A549 (cell line): ENCODE measurements around the gene LIMK2. TPM values are rescaled to one million over a fixed set of nuclear protein-coding genes. Genes with fewer than 3 reads are reported as not detected.

Experiments used
- ATAC-seq, 2 experiments: fragments of 200-7000 bp in 1 of 2; fragments of >200 bp in 1 of 2; cut with Nextera tagmentation in 1 of 2; cut with Tn5 transposase in 1 of 2; 3 replicates each; pipeline versions ENCODE4 v1.8.0 to v1.9.1; 2018 to 2020; ENCODE audit warnings: mild to moderate bottlenecking in 1 of 2, moderate library complexity in 1 of 2
- CTCF ChIA-PET: fragments of 300-600 bp; sonication (Branson Sonifier 250); formaldehyde crosslinking; extraction: SDS; loops from one replicate; lab custom pipeline; 2021; ENCODE audit warnings: antibody characterized with exemption, inconsistent platforms; lab: Yijun Ruan, JAX
- POLR2A ChIA-PET: fragments of 350-600 bp; formaldehyde crosslinking; extraction: SDS; loops from one replicate; lab custom pipeline; 2021; ENCODE audit warnings: antibody characterized with exemption, inconsistent platforms; lab: Yijun Ruan, JAX
- DNase-seq, 2 experiments: peaks; one replicate each; pipeline versions ENCODE4 v3.0.0 to v3.0.0-alpha.2; 2011 to 2016; ENCODE audit warnings: low read depth in 1 of 2, low spot score in 1 of 2
- FAIRE-seq: peaks from 2 replicates; lab custom pipeline; 2011; peaks lifted over from hg19 to GRCh38; lab: Jason Lieb, UNC
- H3K27ac ChIP-seq, 2 experiments: fragments of >200 bp; sonication (Bioruptor Twin); formaldehyde crosslinking; 3 replicates each; pipeline ENCODE4 v1.5.1; 2016 to 2017
- H3K4me1 ChIP-seq: fragments of >200 bp; sonication (Bioruptor Twin); formaldehyde crosslinking; 3 replicates; pipeline ENCODE4 v1.6.1; 2016
- H3K4me2 ChIP-seq: fragments of >200 bp; sonication (Bioruptor Twin); formaldehyde crosslinking; 3 replicates; pipeline ENCODE4 v1.6.1; 2016
- H3K4me3 ChIP-seq: fragments of >200 bp; sonication (Bioruptor Twin); formaldehyde crosslinking; 3 replicates; pipeline ENCODE4 v1.5.1; 2016
- H3K9me3 ChIP-seq: fragments of >200 bp; sonication (Bioruptor Twin); formaldehyde crosslinking; 3 replicates; pipeline ENCODE4 v1.6.1; 2016
- CHD2 ChIP-seq: fragments of 150-350 bp; IDR thresholded peaks from 2 replicates; pipeline ENCODE4 v1.6.1; 2014; ENCODE audit warnings: low read length; ENCODE audit not compliant: partially characterized antibody
- CHD4 ChIP-seq: fragments of 200-600 bp; sonication (generic); IDR thresholded peaks from 2 replicates; pipeline ENCODE4 v1.6.1; 2016; ENCODE audit warnings: antibody characterized with exemption, mild to moderate bottlenecking, borderline replicate concordance
- EHF ChIP-seq: fragments of 250-450 bp; sonication (Bioruptor Pico); IDR thresholded peaks from 2 replicates; pipeline ENCODE4 v1.5.0; 2020; ENCODE audit warnings: mild to moderate bottlenecking
- EP300 ChIP-seq, 2 experiments: fragments of >200 bp; sonication (Bioruptor Twin); formaldehyde crosslinking; IDR thresholded peaks; 2 replicates in 1 of 2; 3 replicates in 1 of 2; pipeline ENCODE4 v1.6.1; 2016 to 2017
- ESRRA ChIP-seq: fragments of 150-350 bp; IDR thresholded peaks from 2 replicates; pipeline ENCODE4 v1.6.1; 2014; ENCODE audit warnings: mild to moderate bottlenecking, low read length, borderline replicate concordance
- FOSB ChIP-seq: fragments of 250-450 bp; sonication (Bioruptor Pico); IDR thresholded peaks from 2 replicates; pipeline ENCODE4 v1.5.0; 2020; ENCODE audit warnings: mild to moderate bottlenecking, moderate library complexity
- HDAC2 ChIP-seq: fragments of 200-600 bp; sonication (generic); IDR thresholded peaks from 2 replicates; pipeline ENCODE4 v1.6.1; 2016
- HES2 ChIP-seq: fragments of >200 bp; sonication (Bioruptor Twin); formaldehyde crosslinking; IDR thresholded peaks from 2 replicates; pipeline ENCODE4 v1.6.1; 2016
- HEYL ChIP-seq: fragments of 250-450 bp; sonication (Bioruptor Pico); IDR thresholded peaks from 2 replicates; pipeline ENCODE4 v1.8.0; 2021; ENCODE audit warnings: mild to moderate bottlenecking, moderate library complexity
- HMGXB4 ChIP-seq: fragments of 250-450 bp; sonication (Bioruptor Pico); IDR thresholded peaks from 2 replicates; pipeline ENCODE4 v1.5.0; 2021; ENCODE audit warnings: mild to moderate bottlenecking, moderate library complexity, borderline replicate concordance
- HOXA7 ChIP-seq: fragments of 250-450 bp; sonication (Bioruptor Pico); IDR thresholded peaks from 2 replicates; pipeline ENCODE4 v1.5.0; 2020; ENCODE audit warnings: mild to moderate bottlenecking, moderate library complexity
- HOXB13 ChIP-seq: fragments of 250-450 bp; sonication (Bioruptor Pico); IDR thresholded peaks from 2 replicates; pipeline ENCODE4 v1.5.0; 2020; ENCODE audit warnings: low read depth, mild to moderate bottlenecking, moderate library complexity
- JUN ChIP-seq, 2 experiments: fragments of >200 bp; sonication (Bioruptor Twin); formaldehyde crosslinking; IDR thresholded peaks; 2 replicates in 1 of 2; 3 replicates in 1 of 2; pipeline ENCODE4 v1.6.1; 2016 to 2017
- KDM1A ChIP-seq: fragments of 200-600 bp; sonication (generic); IDR thresholded peaks from 2 replicates; pipeline ENCODE4 v1.6.1; 2016; ENCODE audit warnings: low read depth, mild to moderate bottlenecking
- MAFK ChIP-seq: fragments of 450-650 bp; IDR thresholded peaks from 2 replicates; pipeline ENCODE4 v1.6.1; 2014; ENCODE audit not compliant: partially characterized antibody
- NR3C1 ChIP-seq: fragments of >200 bp; sonication (Bioruptor Twin); formaldehyde crosslinking; IDR thresholded peaks from 3 replicates; pipeline ENCODE4 v1.6.1; 2017
- PBX3 ChIP-seq: IDR thresholded peaks from 2 replicates; pipeline ENCODE4 v1.6.1; 2012
- POLR2AphosphoS2 ChIP-seq: conservative IDR thresholded peaks from 2 replicates; pipeline ENCODE4 v1.6.1; 2012; ENCODE audit warnings: low read length, improper control_type of control experiment, inconsistent platforms
- RCOR1 ChIP-seq: fragments of 150-350 bp; IDR thresholded peaks from 2 replicates; pipeline ENCODE4 v1.6.1; 2014; ENCODE audit warnings: antibody characterized with exemption, low read length, low read depth
- RNF2 ChIP-seq: fragments of 200-600 bp; sonication (generic); IDR thresholded peaks from 2 replicates; pipeline ENCODE4 v1.6.1; 2016; ENCODE audit warnings: low read depth, mild to moderate bottlenecking, antibody characterized with exemption, moderate library complexity, borderline replicate concordance
- SMC3 ChIP-seq: fragments of >200 bp; sonication (Bioruptor Twin); formaldehyde crosslinking; IDR thresholded peaks from 3 replicates; pipeline ENCODE4 v1.6.1; 2018; ENCODE audit warnings: inconsistent platforms
- TFCP2L1 ChIP-seq: fragments of 250-450 bp; sonication (Bioruptor Pico); IDR thresholded peaks from 2 replicates; pipeline ENCODE4 v1.5.0; 2021; ENCODE audit warnings: mild to moderate bottlenecking
- TP53 ChIP-seq: fragments of 250-450 bp; sonication (Bioruptor Pico); IDR thresholded peaks from 2 replicates; pipeline ENCODE4 v1.5.0; 2021; ENCODE audit warnings: mild to moderate bottlenecking, moderate library complexity
- USF2 ChIP-seq: fragments of 450-650 bp; IDR thresholded peaks from 2 replicates; pipeline ENCODE4 v1.6.1; 2014; ENCODE audit warnings: antibody characterized with exemption
- ZC3H11A ChIP-seq: fragments of 450-650 bp; IDR thresholded peaks from 2 replicates; pipeline ENCODE4 v1.6.1; 2014; ENCODE audit warnings: antibody characterized with exemption, mild to moderate bottlenecking
- ZFP36 ChIP-seq: fragments of 450-650 bp; IDR thresholded peaks from 2 replicates; pipeline ENCODE4 v1.6.1; 2014; ENCODE audit warnings: borderline replicate concordance; ENCODE audit not compliant: partially characterized antibody
- ZNF302 ChIP-seq: fragments of 250-450 bp; sonication (Bioruptor Pico); IDR thresholded peaks from 2 replicates; pipeline ENCODE4 v1.9.0; 2021; ENCODE audit warnings: inconsistent platforms, mild to moderate bottlenecking, moderate library complexity
- WGBS: methylation state at CpG from one replicate; pipeline ENCODE4 v1.1.6; 2017; ENCODE audit errors: missing lambda C conversion rate; 5-methylcytosine and 5-hydroxymethylcytosine counted together
- polyA plus RNA-seq, 4 experiments: library from polyadenylated mRNA; depleted of rRNA in 3 of 4; stranded (reverse); fragments of >200 nt; fragmentation: RNase III in 1 of 4; extraction: RNeasy Plus Mini Kit Qiagen cat#74134 plus additional on column Dnase treatment in 1 of 4; gene quantifications; 2 replicates in 3 of 4; 3 replicates in 1 of 4; pipeline ENCODE4 v1.2.3, GENCODE V29; 2011 to 2017

The LIMK2 gene
- polyA plus RNA-seq, 2 of the 4 experiments (the other 2 are of a cell fraction): 3.1 to 6.9 TPM

GRCh38 chr22:31211482-31211861 lies 626 bp upstream of the LIMK2 start:
- peak overlapping the region; percentile 58 to 88; a peak in 4 of 6 replicates for H3K27ac ChIP-seq
- peak overlapping the region; percentile 75 for H3K4me2 ChIP-seq
- H3K9me3 ChIP-seq: no peaks in the 10 kb centered on the region
- ChIA-PET POLR2A (interaction anchor here (0.5 to 1.6 kb wide), 4 partner anchors 31 to 62 kb away, joined by 3 to 4 read pairs (median 4); no protein-coding TSS in a partner anchor), CTCF (interaction anchor here (0.6 to 9.3 kb wide), 24 partner anchors 9 to 895 kb away, joined by 3 to 134 read pairs (median 5); partner anchors contain the start of genes PIK3IP1 and RNF185)
- peak overlapping the region; percentile 79; the same call in 1 of the 3 replicates for H3K4me3 ChIP-seq
- ATAC-seq (no peak), DNase-seq (no peak), FAIRE-seq (no peak)
- peaks cover 8% of the 10 kb centered on the region; the same call in 1 of the 3 replicates for H3K4me1 ChIP-seq
- WGBS: 81% methylated on average over 7 of the region's 7 CpGs
- TF ChIP-seq EP300 (IDR thresholded peaks at IDR 0.05): no peak
- TF ChIP-seq RNF2: no peak
- TF ChIP-seq NR3C1: no peak
- no peak for TF ChIP-seq ZNF302
- no peak for TF ChIP-seq CHD4
- no peak for TF ChIP-seq USF2
- TF ChIP-seq HOXB13 (CRISPR knock-in tag): no peak
- no peak for TF ChIP-seq HMGXB4 (CRISPR knock-in tag)
- no peak for TF ChIP-seq HOXA7 (CRISPR knock-in tag)
- TF ChIP-seq MAFK: no peak
- no peak for TF ChIP-seq SMC3
- TF ChIP-seq ZFP36: no peak

- H3K27ac ChIP-seq: peak overlapping the region; percentile 81 to 88
- DNase-seq: no peak
- peak in 1 of 2 experiments; percentile 13; a peak in 3 of 6 replicates for ATAC-seq
- TF ChIP-seq TFCP2L1 (CRISPR knock-in tag) (no peak), HES2 (no peak), PBX3 (no peak), EHF (CRISPR knock-in tag) (no peak), RCOR1 (no peak), ZFP36 (no peak), CHD2 (no peak), MAFK (no peak), FOSB (CRISPR knock-in tag) (no peak), ZC3H11A (no peak), ESRRA (no peak), HEYL (CRISPR knock-in tag) (no peak), JUN (IDR thresholded peaks at IDR 0.05) (no peak), POLR2AphosphoS2 (no peak), HDAC2 (no peak), KDM1A (no peak), HOXA7 (CRISPR knock-in tag) (no peak), TP53 (CRISPR knock-in tag) (no peak)
- no peak for FAIRE-seq
- no peaks in the 10 kb centered on the region for H3K9me3 ChIP-seq
- ChIA-PET CTCF (interaction anchor here (0.6 to 9.3 kb wide), 23 partner anchors 8 to 148 kb away, joined by 3 to 134 read pairs (median 7); partner anchors contain the start of gene PIK3IP1), POLR2A (interaction anchor here (0.6 to 1.6 kb wide), 4 partner anchors 30 to 244 kb away, joined by 3 to 4 read pairs (median 4); partner anchors contain the start of genes MORC2 and TUG1)
- peak overlapping the region; percentile 79 for H3K4me3 ChIP-seq
- H3K4me2 ChIP-seq: peak overlapping the region; percentile 98
- H3K4me1 ChIP-seq: peaks cover 12% of the 10 kb centered on the region; the same call in 1 of the 3 replicates
- WGBS: 70% methylated on average over 9 of the region's 11 CpGs
These were observed 908 bp downstream of the LIMK2 start for GRCh38 chr22:31212783-31213629.
